ENCODE measurements around the gene TMEM215.

- TF ChIP-seq POLR2A (IDR thresholded peaks at IDR 0.05) (no peak), CTCF (IDR thresholded peaks at IDR 0.05) (no peak)
These were observed 718 bp upstream of the TMEM215 start for GRCh38 chr9:32782476-32783167.

All from prostate gland (tissue), 2 donors.